Stimulated activated CD4-positive, alpha-beta T cell treated with anti-CD3 and anti-CD28 coated beads, Interleukin-2, amount 100 ng/mL, for 24 hours (primary cell): ENCODE results near the gene MAPRE3.

Source experiments
- DNase-seq, 2 donors: peaks; one replicate each; pipeline ENCODE4 v3.0.0-alpha.2; 2020

The MAPRE3 gene

GRCh38 chr2:26986576-26986975 is 16.1 kb downstream of the MAPRE3 start:
- no peak for DNase-seq

- DNase-seq = no peak
Observed at GRCh38 chr2:26988058-26988860, 17.8 kb downstream of the MAPRE3 start.

GRCh38 chr2:26989156-26989555 is 18.7 kb downstream of the MAPRE3 start:
- no peak for DNase-seq

- no peak for DNase-seq
Observed at GRCh38 chr2:26991717-26992116, 21.3 kb downstream of the MAPRE3 start.

GRCh38 chr2:26993768-26994167 is 23.3 kb downstream of the MAPRE3 start:
- no peak for DNase-seq

- no peak for DNase-seq
Observed at GRCh38 chr2:26994983-26995382, 24.5 kb downstream of the MAPRE3 start.

GRCh38 chr2:26997394-26997793 is 27.0 kb downstream of the MAPRE3 start:
- DNase-seq = no peak

- no peak for DNase-seq
Observed at GRCh38 chr2:26998323-26998722, 27.9 kb downstream of the MAPRE3 start.

GRCh38 chr2:27000228-27000627 is 29.8 kb downstream of the MAPRE3 start:
- no peak for DNase-seq

- DNase-seq = no peak
Observed at GRCh38 chr2:27000995-27001394, 30.6 kb downstream of the MAPRE3 start.

GRCh38 chr2:27001950-27002349 is 31.5 kb downstream of the MAPRE3 start:
- DNase-seq = no peak

GRCh38 chr2:27003007-27003406 is 32.6 kb downstream of the MAPRE3 start:
- no peak for DNase-seq

GRCh38 chr2:27003857-27004256 is 33.4 kb downstream of the MAPRE3 start:
- DNase-seq = no peak

GRCh38 chr2:27006602-27007415 is 36.4 kb downstream of the MAPRE3 start:
- no peak for DNase-seq

- DNase-seq = no peak
Observed at GRCh38 chr2:27007416-27008374, 37.3 kb downstream of the MAPRE3 start.

- DNase-seq = no peak
Observed at GRCh38 chr2:27008678-27009077, 38.2 kb downstream of the MAPRE3 start.

- no peak for DNase-seq
Observed at GRCh38 chr2:27009083-27009482, 38.6 kb downstream of the MAPRE3 start.

GRCh38 chr2:27009716-27010115 is 39.3 kb downstream of the MAPRE3 start:
- no peak for DNase-seq

- no peak for DNase-seq
Observed at GRCh38 chr2:27010139-27010538, 39.7 kb downstream of the MAPRE3 start.

GRCh38 chr2:27013738-27014137 is 43.3 kb downstream of the MAPRE3 start:
- no peak for DNase-seq

GRCh38 chr2:27014771-27015433 is 44.5 kb downstream of the MAPRE3 start:
- no peak for DNase-seq

- peak; percentile 54 to 61 for DNase-seq
Observed at GRCh38 chr2:27016801-27017325, 46.4 kb downstream of the MAPRE3 start.
